Measurements from ENCODE around the gene ITIH6. TPM values are rescaled to one million over a fixed set of nuclear protein-coding genes. Genes with fewer than 3 reads are reported as not detected.
A peak's percentile ranks its signal among the peaks of the same experiment; 100 is the strongest.

The ITIH6 gene
- total RNA-seq, 1 experiment from 2014 or later: not detected

GRCh38 chrX:54788446-54788845 is 9.6 kb downstream of the ITIH6 start:
- DNase-seq (ENCODE audit: unreplicated experiment): no peak
- H3K4me3 Mint-ChIP-seq (ENCODE audit: unreplicated experiment): no peak overlapping the region
- no peaks in the 10 kb centered on the region for H3K4me1 Mint-ChIP-seq (ENCODE audit: insufficient read depth, unreplicated experiment)
- H3K27me3 Mint-ChIP-seq (ENCODE audit: insufficient read depth, unreplicated experiment): peaks cover 59% of the 10 kb centered on the region
- H3K27ac Mint-ChIP-seq (ENCODE audit: low read depth, unreplicated experiment): no peak overlapping the region
- no TSS peak for BruUV-seq (replicated peaks)
- intact Hi-C loops (cut with micrococcal nuclease): no loop called here
- CTCF ChIA-PET: no interaction called here
- H3K36me3 Mint-ChIP-seq (ENCODE audit: insufficient read depth, unreplicated experiment): no peaks in the 10 kb centered on the region
- TF ChIP-seq CTCF (IDR thresholded peaks at IDR 0.05; ENCODE audit: unreplicated experiment): no peak
- POLR2A ChIA-PET: no interaction called here
- no peaks in the 10 kb centered on the region for H3K9me3 Mint-ChIP-seq (ENCODE audit: unreplicated experiment)

- Mint-ChIP-seq H3K4me3 (ENCODE audit: unreplicated experiment) (no peak overlapping the region), H3K27ac (ENCODE audit: low read depth, unreplicated experiment) (no peak overlapping the region), H3K9me3 (ENCODE audit: unreplicated experiment) (no peaks in the 10 kb centered on the region), H3K36me3 (ENCODE audit: insufficient read depth, unreplicated experiment) (no peaks in the 10 kb centered on the region), H3K27me3 (ENCODE audit: insufficient read depth, unreplicated experiment) (peaks cover 49% of the 10 kb centered on the region), H3K4me1 (ENCODE audit: insufficient read depth, unreplicated experiment) (no peaks in the 10 kb centered on the region)
- intact Hi-C loops (cut with micrococcal nuclease): loop anchor here (1.0 kb wide), 1 partner anchor 147 kb away; no protein-coding TSS in a partner anchor
- CTCF ChIA-PET: interaction anchor here (0.5 to 0.9 kb wide), 2 partner anchors 147 to 1942 kb away, joined by 3 to 4 read pairs; no protein-coding TSS in a partner anchor
- BruUV-seq (replicated peaks): no TSS peak
- peak; percentile 37 for TF ChIP-seq CTCF (IDR thresholded peaks at IDR 0.05; ENCODE audit: unreplicated experiment)
- POLR2A ChIA-PET: interaction anchor here (0.6 to 0.8 kb wide), 2 partner anchors 139 to 148 kb away, joined by 3 to 4 read pairs; no protein-coding TSS in a partner anchor
- peak; percentile 32 for DNase-seq (ENCODE audit: unreplicated experiment)
These were observed 11.1 kb downstream of the ITIH6 start for GRCh38 chrX:54786967-54787366.

GRCh38 chrX:54785901-54786300 is 12.2 kb downstream of the ITIH6 start:
- no TSS peak for BruUV-seq (replicated peaks)
- Mint-ChIP-seq H3K27ac (ENCODE audit: low read depth, unreplicated experiment) (no peak overlapping the region), H3K4me3 (ENCODE audit: unreplicated experiment) (no peak overlapping the region), H3K4me1 (ENCODE audit: insufficient read depth, unreplicated experiment) (no peaks in the 10 kb centered on the region), H3K36me3 (ENCODE audit: insufficient read depth, unreplicated experiment) (no peaks in the 10 kb centered on the region), H3K27me3 (ENCODE audit: insufficient read depth, unreplicated experiment) (peaks cover 40% of the 10 kb centered on the region), H3K9me3 (ENCODE audit: unreplicated experiment) (no peaks in the 10 kb centered on the region)
- ChIA-PET CTCF (interaction anchor here (1.5 kb wide), 1 partner anchor 145 kb away, joined by 5 read pairs; no protein-coding TSS in a partner anchor), POLR2A (no interaction called here)
- intact Hi-C loops (cut with micrococcal nuclease): no loop called here
- DNase-seq (ENCODE audit: unreplicated experiment): peak; percentile 35
- no peak for TF ChIP-seq CTCF (IDR thresholded peaks at IDR 0.05; ENCODE audit: unreplicated experiment)

GRCh38 chrX:54776987-54777672 is 20.9 kb downstream of the ITIH6 start:
- intact Hi-C loops (cut with micrococcal nuclease): no loop called here
- CTCF ChIA-PET: no interaction called here
- no TSS peak for BruUV-seq (replicated peaks)

More at GRCh38 chrX:54776987-54777672, 20.9 kb downstream of the ITIH6 start:
- H3K36me3 Mint-ChIP-seq (ENCODE audit: insufficient read depth, unreplicated experiment): no peaks in the 10 kb centered on the region
- no peaks in the 10 kb centered on the region for H3K9me3 Mint-ChIP-seq (ENCODE audit: unreplicated experiment)
- no peaks in the 10 kb centered on the region for H3K4me1 Mint-ChIP-seq (ENCODE audit: insufficient read depth, unreplicated experiment)
- no peak for DNase-seq (ENCODE audit: unreplicated experiment)
- no peak overlapping the region for H3K4me3 Mint-ChIP-seq (ENCODE audit: unreplicated experiment)
- POLR2A ChIA-PET: no interaction called here
- H3K27me3 Mint-ChIP-seq (ENCODE audit: insufficient read depth, unreplicated experiment): peaks cover 20% of the 10 kb centered on the region
- no peak for TF ChIP-seq CTCF (IDR thresholded peaks at IDR 0.05; ENCODE audit: unreplicated experiment)
- H3K27ac Mint-ChIP-seq (ENCODE audit: low read depth, unreplicated experiment): no peak overlapping the region

Measured in MCF 10A (cell line).